HEK293 (cell line): ENCODE results near the gene EBI3.
A peak's percentile ranks its signal among the peaks of the same experiment; 100 is the strongest.

Source experiments
- CTCF ChIA-PET: fragments of 350-600 bp; formaldehyde crosslinking; extraction: SDS; loops from one replicate; lab custom pipeline; 2021; ENCODE audit warnings: antibody characterized with exemption; lab: Yijun Ruan, JAX
- POLR2A ChIA-PET: fragments of 300-600 bp; formaldehyde crosslinking; extraction: SDS; loops from one replicate; lab custom pipeline; 2020; ENCODE audit warnings: antibody characterized with exemption, inconsistent platforms; lab: Yijun Ruan, JAX
- H3K27ac ChIP-seq: fragments of 200-500 bp; sonication (Bioruptor generic); 2 replicates; pipeline ENCODE4 v1.5.1; 2014; ENCODE audit warnings: low read depth, low read length, control low read depth, inconsistent platforms; ENCODE audit errors: extremely low read depth
- H3K36me3 ChIP-seq, 2 experiments: fragments of 200-500 bp in 1 of 2; sonication (Bioruptor generic) in 1 of 2; 1 replicate in 1 of 2; 2 replicates in 1 of 2; pipeline ENCODE4 v1.5.1; 2014 to 2017; ENCODE audit warnings: inconsistent platforms in 2 of 2, low read length in 2 of 2; ENCODE audit not compliant: control insufficient read depth in 2 of 2, insufficient read depth in 1 of 2
- H3K4me1 ChIP-seq: fragments of 200-500 bp; sonication (Bioruptor generic); 2 replicates; pipeline ENCODE4 v1.5.1; 2014; ENCODE audit warnings: mild to moderate bottlenecking, low read length, inconsistent platforms; ENCODE audit not compliant: control insufficient read depth, insufficient read depth
- H3K4me3 ChIP-seq: 2 replicates; pipeline ENCODE4 v1.5.1; 2011; ENCODE audit warnings: low read depth, mild to moderate bottlenecking, control low read depth, low read length, moderate library complexity
- H3K9me3 ChIP-seq: fragments of 200-500 bp; sonication (Bioruptor generic); 2 replicates; pipeline ENCODE4 v1.5.1; 2014; ENCODE audit warnings: low read depth, low read length, inconsistent platforms; ENCODE audit not compliant: control insufficient read depth, insufficient read depth
- EGR2 ChIP-seq: fragments of 450-650 bp; formaldehyde crosslinking; IDR thresholded peaks from 2 replicates; pipeline ENCODE4 v1.5.1; 2016; ENCODE audit warnings: low read depth, missing biosample characterization, missing genetic modification characterization
- OSR2 ChIP-seq: fragments of 450-650 bp; formaldehyde crosslinking; IDR thresholded peaks from 2 replicates; pipeline ENCODE4 v1.5.1; 2016; ENCODE audit warnings: missing biosample characterization, missing genetic modification characterization
- SALL2 ChIP-seq: fragments of 450-650 bp; formaldehyde crosslinking; IDR thresholded peaks from 2 replicates; pipeline ENCODE4 v1.5.0; 2017; ENCODE audit warnings: missing biosample characterization, mild to moderate bottlenecking, missing genetic modification characterization, borderline replicate concordance
- SCRT2 ChIP-seq: fragments of 450-650 bp; formaldehyde crosslinking; IDR thresholded peaks from 2 replicates; pipeline ENCODE4 v1.5.1; 2016; ENCODE audit warnings: missing biosample characterization, missing genetic modification characterization
- SP3 ChIP-seq: fragments of 450-650 bp; formaldehyde crosslinking; IDR thresholded peaks from 2 replicates; pipeline ENCODE4 v1.5.1; 2016; ENCODE audit warnings: missing biosample characterization, missing genetic modification characterization
- ZEB2 ChIP-seq: fragments of 450-650 bp; formaldehyde crosslinking; IDR thresholded peaks from 2 replicates; pipeline ENCODE4 v1.5.1; 2016; ENCODE audit warnings: missing biosample characterization, missing genetic modification characterization
- ZFP41 ChIP-seq: fragments of 450-650 bp; formaldehyde crosslinking; IDR thresholded peaks from 2 replicates; pipeline ENCODE4 v1.5.1; 2016; ENCODE audit warnings: missing biosample characterization, missing genetic modification characterization, borderline replicate concordance
- ZNF140 ChIP-seq: fragments of 450-650 bp; formaldehyde crosslinking; IDR thresholded peaks from 2 replicates; pipeline ENCODE4 v1.5.1; 2016; ENCODE audit warnings: missing biosample characterization, missing genetic modification characterization
- ZNF23 ChIP-seq: fragments of 450-650 bp; formaldehyde crosslinking; IDR thresholded peaks from 2 replicates; pipeline ENCODE4 v1.5.1; 2016; ENCODE audit warnings: missing biosample characterization, missing genetic modification characterization, borderline replicate concordance
- ZNF335 ChIP-seq: fragments of 450-650 bp; formaldehyde crosslinking; conservative IDR thresholded peaks from 2 replicates; pipeline ENCODE4 v1.5.1; 2016; ENCODE audit warnings: missing biosample characterization, missing genetic modification characterization
- ZNF354C ChIP-seq: fragments of 450-650 bp; formaldehyde crosslinking; IDR thresholded peaks from 2 replicates; pipeline ENCODE4 v1.5.1; 2016; ENCODE audit warnings: missing biosample characterization, missing genetic modification characterization, low read depth, borderline replicate concordance
- ZNF404 ChIP-seq: fragments of 450-650 bp; formaldehyde crosslinking; IDR thresholded peaks from 2 replicates; pipeline ENCODE4 v1.5.1; 2017; ENCODE audit warnings: missing biosample characterization, missing genetic modification characterization
- ZNF596 ChIP-seq: fragments of 450-650 bp; IDR thresholded peaks from 2 replicates; pipeline ENCODE4 v1.5.0; 2018; ENCODE audit warnings: missing biosample characterization, mild to moderate bottlenecking, missing genetic modification characterization, moderate library complexity
- ZNF626 ChIP-seq: fragments of 450-650 bp; sonication (Bioruptor Pico); formaldehyde crosslinking; IDR thresholded peaks from 2 replicates; pipeline ENCODE4 v1.5.1; 2018; ENCODE audit warnings: missing biosample characterization, missing genetic modification characterization, inconsistent platforms
- ZNF837 ChIP-seq: fragments of 450-650 bp; formaldehyde crosslinking; IDR thresholded peaks from 2 replicates; pipeline ENCODE4 v1.5.1; 2016; ENCODE audit warnings: missing biosample characterization, missing genetic modification characterization
- ZSCAN16 ChIP-seq: fragments of 450-650 bp; formaldehyde crosslinking; IDR thresholded peaks from 2 replicates; pipeline ENCODE4 v1.5.1; 2016; ENCODE audit warnings: missing biosample characterization, missing genetic modification characterization
- TF ChIP-seq, protein P1 (sequence below): fragments of 450-650 bp; formaldehyde crosslinking; IDR thresholded peaks from 2 replicates; pipeline ENCODE4 v1.5.1; 2016; ENCODE audit warnings: missing biosample characterization, missing genetic modification characterization
- TF ChIP-seq, protein P2 (sequence below): fragments of 450-650 bp; formaldehyde crosslinking; IDR thresholded peaks from 2 replicates; pipeline ENCODE4 v1.5.1; 2016; ENCODE audit warnings: missing biosample characterization, missing genetic modification characterization
- TF ChIP-seq, protein P3 (sequence below): fragments of 450-650 bp; formaldehyde crosslinking; IDR thresholded peaks from 2 replicates; pipeline ENCODE4 v1.5.1; 2017; ENCODE audit warnings: missing biosample characterization, mild to moderate bottlenecking, missing genetic modification characterization, moderate library complexity
- TF ChIP-seq, protein P4 (sequence below): fragments of 450-650 bp; formaldehyde crosslinking; IDR thresholded peaks from 2 replicates; pipeline ENCODE4 v1.5.1; 2017; ENCODE audit warnings: missing biosample characterization, missing genetic modification characterization
- TF ChIP-seq, protein P5 (sequence below): fragments of 450-650 bp; IDR thresholded peaks from 2 replicates; pipeline ENCODE4 v1.5.1; 2018; ENCODE audit warnings: missing biosample characterization, mild to moderate bottlenecking, missing genetic modification characterization
- TF ChIP-seq, protein P6 (sequence below): fragments of 450-650 bp; formaldehyde crosslinking; IDR thresholded peaks from 2 replicates; pipeline ENCODE4 v1.5.1; 2017; ENCODE audit warnings: missing biosample characterization, missing genetic modification characterization

Gene EBI3

DNA sequence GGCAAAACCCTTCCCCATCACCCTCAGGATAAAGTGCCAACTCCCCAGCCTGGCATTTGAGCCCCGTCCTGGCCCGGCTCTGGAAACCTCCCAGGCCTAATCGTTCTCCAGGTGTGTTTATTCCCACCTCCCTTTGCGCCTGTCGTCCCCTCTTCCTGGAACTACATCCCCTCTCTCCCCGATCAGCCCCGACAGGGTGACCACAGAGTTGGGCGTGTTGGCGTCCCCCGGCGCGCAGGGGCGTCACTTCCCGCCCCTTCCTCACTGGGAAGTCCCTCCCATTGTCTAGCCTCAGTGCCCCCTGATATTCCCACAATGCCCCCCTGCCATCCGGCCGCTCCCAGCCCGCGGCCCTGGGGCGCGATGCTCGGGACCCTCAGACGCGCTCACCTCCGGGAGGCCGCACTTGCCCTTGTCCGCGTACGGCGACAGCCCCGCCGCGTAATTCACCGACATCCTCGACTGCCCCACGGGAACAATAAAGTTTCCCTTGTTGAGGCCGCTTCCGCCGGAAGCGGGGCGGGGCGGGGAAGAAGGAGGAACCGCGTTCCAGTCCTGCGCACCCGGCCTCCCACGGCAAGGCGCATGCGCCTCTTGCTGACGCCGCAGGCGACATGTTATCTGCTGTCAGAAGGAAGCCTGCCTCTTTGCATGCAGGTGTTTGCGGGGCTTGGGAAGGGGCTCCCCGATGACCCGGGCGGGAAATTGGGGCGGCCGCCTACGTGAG lies 47.1 kb upstream of the EBI3 start, which contains the start of the genes ANKRD24 and SIRT6 (continued):
- TF ChIP-seq, protein P1, sequence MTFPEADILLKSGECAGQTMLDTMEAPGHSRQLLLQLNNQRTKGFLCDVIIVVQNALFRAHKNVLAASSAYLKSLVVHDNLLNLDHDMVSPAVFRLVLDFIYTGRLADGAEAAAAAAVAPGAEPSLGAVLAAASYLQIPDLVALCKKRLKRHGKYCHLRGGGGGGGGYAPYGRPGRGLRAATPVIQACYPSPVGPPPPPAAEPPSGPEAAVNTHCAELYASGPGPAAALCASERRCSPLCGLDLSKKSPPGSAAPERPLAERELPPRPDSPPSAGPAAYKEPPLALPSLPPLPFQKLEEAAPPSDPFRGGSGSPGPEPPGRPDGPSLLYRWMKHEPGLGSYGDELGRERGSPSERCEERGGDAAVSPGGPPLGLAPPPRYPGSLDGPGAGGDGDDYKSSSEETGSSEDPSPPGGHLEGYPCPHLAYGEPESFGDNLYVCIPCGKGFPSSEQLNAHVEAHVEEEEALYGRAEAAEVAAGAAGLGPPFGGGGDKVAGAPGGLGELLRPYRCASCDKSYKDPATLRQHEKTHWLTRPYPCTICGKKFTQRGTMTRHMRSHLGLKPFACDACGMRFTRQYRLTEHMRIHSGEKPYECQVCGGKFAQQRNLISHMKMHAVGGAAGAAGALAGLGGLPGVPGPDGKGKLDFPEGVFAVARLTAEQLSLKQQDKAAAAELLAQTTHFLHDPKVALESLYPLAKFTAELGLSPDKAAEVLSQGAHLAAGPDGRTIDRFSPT (tag by site-specific recombination): peak; percentile 90
- TF ChIP-seq SP3 (tag by site-specific recombination) (peak; percentile 99), SCRT2 (tag by site-specific recombination) (peak; percentile 60; the same call in 1 of the 2 replicates), SALL2 (tag by site-specific recombination) (no peak), ZNF23 (tag by site-specific recombination) (no peak), ZNF140 (tag by site-specific recombination) (no peak), ZNF837 (tag by site-specific recombination) (no peak), ZSCAN16 (tag by site-specific recombination) (no peak), ZFP41 (no peak)
- TF ChIP-seq, protein P2, sequence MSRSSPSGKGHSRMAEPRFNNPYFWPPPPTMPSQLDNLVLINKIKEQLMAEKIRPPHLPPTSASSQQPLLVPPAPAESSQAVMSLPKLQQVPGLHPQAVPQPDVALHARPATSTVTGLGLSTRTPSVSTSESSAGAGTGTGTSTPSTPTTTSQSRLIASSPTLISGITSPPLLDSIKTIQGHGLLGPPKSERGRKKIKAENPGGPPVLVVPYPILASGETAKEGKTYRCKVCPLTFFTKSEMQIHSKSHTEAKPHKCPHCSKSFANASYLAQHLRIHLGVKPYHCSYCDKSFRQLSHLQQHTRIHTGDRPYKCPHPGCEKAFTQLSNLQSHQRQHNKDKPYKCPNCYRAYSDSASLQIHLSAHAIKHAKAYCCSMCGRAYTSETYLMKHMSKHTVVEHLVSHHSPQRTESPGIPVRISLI: no peak
- TF ChIP-seq, protein P3, sequence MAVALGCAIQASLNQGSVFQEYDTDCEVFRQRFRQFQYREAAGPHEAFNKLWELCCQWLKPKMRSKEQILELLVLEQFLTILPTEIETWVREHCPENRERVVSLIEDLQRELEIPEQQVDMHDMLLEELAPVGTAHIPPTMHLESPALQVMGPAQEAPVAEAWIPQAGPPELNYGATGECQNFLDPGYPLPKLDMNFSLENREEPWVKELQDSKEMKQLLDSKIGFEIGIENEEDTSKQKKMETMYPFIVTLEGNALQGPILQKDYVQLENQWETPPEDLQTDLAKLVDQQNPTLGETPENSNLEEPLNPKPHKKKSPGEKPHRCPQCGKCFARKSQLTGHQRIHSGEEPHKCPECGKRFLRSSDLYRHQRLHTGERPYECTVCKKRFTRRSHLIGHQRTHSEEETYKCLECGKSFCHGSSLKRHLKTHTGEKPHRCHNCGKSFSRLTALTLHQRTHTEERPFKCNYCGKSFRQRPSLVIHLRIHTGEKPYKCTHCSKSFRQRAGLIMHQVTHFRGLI (tag by site-specific recombination): peak; percentile 88
- TF ChIP-seq, protein P4, sequence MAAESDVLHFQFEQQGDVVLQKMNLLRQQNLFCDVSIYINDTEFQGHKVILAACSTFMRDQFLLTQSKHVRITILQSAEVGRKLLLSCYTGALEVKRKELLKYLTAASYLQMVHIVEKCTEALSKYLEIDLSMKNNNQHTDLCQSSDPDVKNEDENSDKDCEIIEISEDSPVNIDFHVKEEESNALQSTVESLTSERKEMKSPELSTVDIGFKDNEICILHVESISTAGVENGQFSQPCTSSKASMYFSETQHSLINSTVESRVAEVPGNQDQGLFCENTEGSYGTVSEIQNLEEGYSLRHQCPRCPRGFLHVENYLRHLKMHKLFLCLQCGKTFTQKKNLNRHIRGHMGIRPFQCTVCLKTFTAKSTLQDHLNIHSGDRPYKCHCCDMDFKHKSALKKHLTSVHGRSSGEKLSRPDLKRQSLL (tag by site-specific recombination): no peak
- TF ChIP-seq, protein P5, sequence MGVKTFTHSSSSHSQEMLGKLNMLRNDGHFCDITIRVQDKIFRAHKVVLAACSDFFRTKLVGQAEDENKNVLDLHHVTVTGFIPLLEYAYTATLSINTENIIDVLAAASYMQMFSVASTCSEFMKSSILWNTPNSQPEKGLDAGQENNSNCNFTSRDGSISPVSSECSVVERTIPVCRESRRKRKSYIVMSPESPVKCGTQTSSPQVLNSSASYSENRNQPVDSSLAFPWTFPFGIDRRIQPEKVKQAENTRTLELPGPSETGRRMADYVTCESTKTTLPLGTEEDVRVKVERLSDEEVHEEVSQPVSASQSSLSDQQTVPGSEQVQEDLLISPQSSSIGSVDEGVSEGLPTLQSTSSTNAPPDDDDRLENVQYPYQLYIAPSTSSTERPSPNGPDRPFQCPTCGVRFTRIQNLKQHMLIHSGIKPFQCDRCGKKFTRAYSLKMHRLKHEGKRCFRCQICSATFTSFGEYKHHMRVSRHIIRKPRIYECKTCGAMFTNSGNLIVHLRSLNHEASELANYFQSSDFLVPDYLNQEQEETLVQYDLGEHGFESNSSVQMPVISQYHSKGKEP (tag by site-specific recombination): peak; percentile 55; the same call in 1 of the 2 replicates

DNA sequence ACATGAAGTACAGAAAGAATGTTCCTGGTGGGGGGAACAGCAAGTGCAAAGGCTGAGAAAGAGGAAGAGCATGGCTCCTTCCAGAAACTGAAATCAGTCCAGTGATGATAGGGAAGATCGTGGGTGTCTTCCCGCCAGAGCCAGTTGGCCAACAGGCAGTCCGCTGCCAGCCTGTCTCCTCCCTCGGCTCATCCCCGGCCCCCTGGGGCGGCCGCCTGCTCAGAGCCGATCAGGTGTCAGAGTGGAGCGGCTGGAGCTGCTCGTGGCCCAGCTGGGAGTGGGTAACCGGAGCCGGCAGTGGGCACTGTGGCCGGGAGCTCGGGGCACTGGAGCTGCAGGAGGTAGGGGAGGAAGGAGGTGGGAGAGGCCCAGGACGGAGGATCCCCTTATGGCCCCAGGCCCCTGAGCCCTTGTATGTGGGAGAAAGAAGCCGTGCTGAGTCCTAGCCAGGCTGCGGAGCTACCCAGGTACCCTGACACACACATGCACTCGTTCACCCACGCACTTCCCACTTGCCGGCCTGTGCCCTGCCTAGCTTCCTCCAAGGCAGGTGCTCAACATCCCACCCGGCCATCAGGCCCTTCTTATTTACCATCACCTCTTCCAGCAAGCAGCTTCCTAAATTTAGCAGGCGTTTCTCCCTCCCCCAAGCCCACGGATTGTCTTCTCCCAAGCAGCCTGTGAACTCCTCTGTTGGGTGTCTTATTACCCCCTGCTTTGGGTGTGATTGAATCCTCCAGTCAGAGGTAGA lies 45.2 kb upstream of the EBI3 start:
- H3K4me3 ChIP-seq: no peak overlapping the region
- H3K4me1 ChIP-seq: no peaks in the 10 kb centered on the region
- ChIA-PET POLR2A (interaction anchor here (1.1 kb wide), 1 partner anchor 199 kb away, joined by 5 read pairs; the partner anchor contains the start of gene EEF2), CTCF (interaction anchor here (0.7 to 1.2 kb wide), 4 partner anchors 24 to 197 kb away, joined by 3 to 6 read pairs (median 3); no protein-coding TSS in a partner anchor)
- H3K27ac ChIP-seq: no peak overlapping the region
- H3K9me3 ChIP-seq: no peaks in the 10 kb centered on the region
- peaks cover 0 to 16% of the 10 kb centered on the region in 2 experiments; a peak in 2 of 3 replicates for H3K36me3 ChIP-seq
- TF ChIP-seq ZNF335 (tag by site-specific recombination) (peak; percentile 82), ZNF626 (tag by site-specific recombination) (no peak), ZNF354C (tag by site-specific recombination) (no peak), ZNF404 (no peak), ZNF596 (tag by site-specific recombination) (no peak), OSR2 (tag by site-specific recombination) (no peak), ZEB2 (tag by site-specific recombination) (peak; percentile 45; the same call in 1 of the 2 replicates), EGR2 (peak; percentile 45; the same call in 1 of the 2 replicates)
- TF ChIP-seq, protein P6, sequence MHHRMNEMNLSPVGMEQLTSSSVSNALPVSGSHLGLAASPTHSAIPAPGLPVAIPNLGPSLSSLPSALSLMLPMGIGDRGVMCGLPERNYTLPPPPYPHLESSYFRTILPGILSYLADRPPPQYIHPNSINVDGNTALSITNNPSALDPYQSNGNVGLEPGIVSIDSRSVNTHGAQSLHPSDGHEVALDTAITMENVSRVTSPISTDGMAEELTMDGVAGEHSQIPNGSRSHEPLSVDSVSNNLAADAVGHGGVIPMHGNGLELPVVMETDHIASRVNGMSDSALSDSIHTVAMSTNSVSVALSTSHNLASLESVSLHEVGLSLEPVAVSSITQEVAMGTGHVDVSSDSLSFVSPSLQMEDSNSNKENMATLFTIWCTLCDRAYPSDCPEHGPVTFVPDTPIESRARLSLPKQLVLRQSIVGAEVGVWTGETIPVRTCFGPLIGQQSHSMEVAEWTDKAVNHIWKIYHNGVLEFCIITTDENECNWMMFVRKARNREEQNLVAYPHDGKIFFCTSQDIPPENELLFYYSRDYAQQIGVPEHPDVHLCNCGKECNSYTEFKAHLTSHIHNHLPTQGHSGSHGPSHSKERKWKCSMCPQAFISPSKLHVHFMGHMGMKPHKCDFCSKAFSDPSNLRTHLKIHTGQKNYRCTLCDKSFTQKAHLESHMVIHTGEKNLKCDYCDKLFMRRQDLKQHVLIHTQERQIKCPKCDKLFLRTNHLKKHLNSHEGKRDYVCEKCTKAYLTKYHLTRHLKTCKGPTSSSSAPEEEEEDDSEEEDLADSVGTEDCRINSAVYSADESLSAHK (tag by site-specific recombination): no peak
